Measurements from ENCODE around the gene KLHDC8A.
"Not testable (repeated sequence)": the region's sequence is repeated elsewhere in the genome, so short reads cannot be mapped to it uniquely, and the experiment has no call there.

Gene KLHDC8A

DNA sequence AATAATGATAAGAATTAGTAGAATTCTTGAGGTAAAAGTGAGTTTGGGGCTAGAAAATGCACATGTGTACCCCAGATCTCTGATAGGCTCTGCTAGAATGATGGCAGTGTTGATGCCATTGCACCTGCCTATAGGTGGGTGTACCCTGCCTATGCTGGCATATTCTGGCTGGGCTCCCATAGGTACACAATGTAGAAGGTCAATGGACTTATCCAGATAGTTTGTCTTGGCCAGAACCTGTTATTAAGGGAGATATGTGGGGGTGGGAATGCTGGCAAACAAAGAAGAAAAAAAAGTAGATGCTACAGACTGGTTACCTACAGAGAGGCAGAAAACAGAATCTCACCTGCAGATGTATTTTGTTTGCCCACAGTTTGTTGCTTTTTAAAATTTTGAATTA is 14.1 kb upstream of the KLHDC8A start:
- DNase-seq: no peak

DNA sequence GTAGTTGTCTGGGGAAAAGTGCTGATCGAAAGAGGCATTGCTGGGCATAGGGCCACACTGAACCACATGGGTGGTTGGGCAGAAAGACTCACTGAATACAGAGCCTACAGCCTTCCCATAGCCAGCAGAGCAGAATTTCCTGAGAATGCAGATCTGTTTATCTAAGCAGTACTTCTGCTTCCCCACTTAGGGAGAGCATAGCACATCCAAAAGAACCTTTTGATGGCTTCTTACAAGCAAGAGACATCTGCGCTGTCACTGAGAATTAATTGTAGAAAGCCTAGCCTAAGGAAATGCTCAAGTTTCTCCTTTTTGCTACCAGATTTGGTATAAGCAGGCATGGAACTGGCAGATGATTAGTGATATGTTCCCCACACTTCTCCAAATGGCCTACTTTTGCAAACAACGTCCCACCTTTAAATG is 13.0 kb upstream of the KLHDC8A start:
- DNase-seq: no peak

DNA sequence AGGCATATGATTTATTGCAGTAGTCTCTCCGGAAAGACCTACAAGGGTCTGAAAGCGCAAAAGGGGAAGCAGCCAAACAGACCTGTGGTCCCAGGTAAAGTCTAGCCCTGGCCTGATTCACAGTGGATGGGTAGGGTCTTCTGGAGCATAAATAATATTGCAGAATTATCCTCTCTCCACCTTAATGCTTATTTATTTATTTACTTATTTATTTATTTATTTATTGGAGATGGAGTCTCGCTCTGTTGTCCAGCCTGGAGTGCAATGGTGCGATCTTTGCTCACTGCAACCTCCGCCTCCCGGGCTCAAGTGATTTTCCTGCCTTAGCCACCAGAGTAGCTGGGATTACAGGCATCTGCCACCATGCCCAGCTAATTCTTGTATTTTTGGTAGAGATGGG is 11.8 kb upstream of the KLHDC8A start:
- DNase-seq: no peak

DNA sequence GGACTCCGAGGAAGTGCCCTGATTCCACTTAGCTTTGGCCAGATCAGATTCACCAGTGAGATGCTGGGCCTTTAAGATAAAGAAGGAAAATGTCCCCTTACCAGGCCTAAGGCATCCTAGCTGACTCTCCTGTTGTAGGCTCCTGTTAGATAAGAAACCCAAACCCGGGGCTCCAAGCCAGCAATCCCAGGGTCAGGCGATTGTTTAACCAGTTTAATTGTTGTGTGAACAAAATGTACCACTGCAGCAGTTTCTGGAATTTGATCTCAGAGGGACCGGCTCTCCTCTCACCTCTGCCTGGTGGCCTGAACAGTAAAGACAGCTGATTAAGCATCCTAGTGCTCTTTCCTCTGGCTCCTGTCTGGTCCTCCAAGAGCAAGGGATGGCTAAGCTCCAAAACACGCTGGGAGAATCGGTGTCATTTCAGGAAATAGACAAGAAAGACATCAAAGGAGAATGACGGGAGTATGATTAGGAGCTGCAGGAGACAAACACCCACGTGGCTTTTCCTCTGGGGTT is 9.3 kb upstream of the KLHDC8A start:
- no peak for DNase-seq

DNA sequence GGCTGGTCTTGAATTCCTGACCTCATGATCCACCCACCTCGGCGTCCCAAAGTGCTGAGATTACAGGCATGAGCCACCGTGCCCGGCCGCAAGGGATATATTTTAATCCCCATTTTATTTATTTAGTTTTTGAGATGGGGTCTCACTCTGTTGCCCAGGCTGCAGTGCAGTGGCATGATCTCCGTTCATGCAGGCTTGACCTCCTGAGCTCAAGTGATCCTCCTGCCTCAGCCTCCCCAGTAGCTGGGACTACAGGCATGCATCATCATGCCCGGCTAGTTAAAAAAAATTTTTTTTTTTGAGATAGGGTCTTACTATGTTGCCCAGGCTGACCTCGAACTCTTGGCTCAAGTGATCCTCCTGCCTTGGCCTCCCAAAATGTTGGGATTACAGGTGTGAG is 8.4 kb upstream of the KLHDC8A start:
- DNase-seq: not testable (repeated sequence)

DNA sequence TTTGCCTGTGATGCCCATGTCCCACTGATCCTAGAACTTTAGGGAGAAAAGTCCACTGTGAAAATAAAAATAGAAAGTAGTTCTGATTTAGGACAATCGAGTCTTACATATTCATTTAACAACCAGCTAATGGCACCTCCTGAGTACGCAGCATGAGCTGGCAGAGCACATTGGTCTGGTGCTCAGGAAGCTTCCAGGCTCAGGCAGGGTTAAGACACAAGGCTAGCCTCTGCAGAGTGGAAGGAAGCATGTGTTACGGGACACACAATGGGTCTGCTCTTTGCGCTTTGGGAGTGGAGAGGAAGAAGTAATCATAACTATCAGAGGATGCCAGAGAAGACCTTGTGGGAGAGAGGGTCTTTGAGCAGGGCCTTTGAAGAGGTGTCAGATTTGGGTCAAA is 4.2 kb upstream of the KLHDC8A start:
- no peak for DNase-seq

DNA sequence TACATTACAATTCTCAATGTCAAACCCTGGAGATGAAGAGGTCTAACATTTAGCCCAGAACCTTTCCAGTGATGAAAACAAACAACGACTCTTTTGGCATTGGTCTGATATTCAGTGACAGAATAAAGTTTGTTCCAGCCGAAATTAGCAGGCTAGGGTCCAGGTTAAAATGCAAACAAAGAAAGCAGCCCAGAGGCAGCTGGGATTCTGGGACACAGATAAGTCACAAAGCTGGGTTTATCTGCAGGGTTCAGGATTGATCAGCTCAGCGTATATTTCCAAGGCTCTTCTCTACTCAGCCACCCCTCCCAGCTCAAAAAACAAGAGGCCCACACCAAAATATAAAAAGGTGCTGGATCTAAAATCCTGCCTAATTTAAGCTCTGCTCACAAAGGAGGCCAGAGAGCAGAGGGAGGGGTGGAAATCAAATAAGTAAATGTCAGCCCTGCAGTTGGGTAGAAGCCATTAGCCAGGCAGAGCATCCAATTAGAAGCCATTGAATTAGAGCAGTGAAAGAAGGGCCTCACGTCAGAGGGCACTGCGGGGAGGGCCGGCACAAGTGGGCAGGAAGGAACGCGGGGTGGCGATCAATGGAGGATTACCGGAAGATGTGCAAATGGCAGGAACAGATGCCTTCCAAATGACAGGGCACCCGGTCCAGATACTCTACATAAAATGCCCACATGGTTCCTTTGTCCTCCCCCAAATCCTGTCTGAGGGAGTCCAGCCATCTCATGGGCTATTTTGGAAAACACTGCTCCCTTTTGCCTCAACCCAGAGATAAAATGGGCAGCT is 3.2 kb upstream of the KLHDC8A start:
- DNase-seq: no peak

DNA sequence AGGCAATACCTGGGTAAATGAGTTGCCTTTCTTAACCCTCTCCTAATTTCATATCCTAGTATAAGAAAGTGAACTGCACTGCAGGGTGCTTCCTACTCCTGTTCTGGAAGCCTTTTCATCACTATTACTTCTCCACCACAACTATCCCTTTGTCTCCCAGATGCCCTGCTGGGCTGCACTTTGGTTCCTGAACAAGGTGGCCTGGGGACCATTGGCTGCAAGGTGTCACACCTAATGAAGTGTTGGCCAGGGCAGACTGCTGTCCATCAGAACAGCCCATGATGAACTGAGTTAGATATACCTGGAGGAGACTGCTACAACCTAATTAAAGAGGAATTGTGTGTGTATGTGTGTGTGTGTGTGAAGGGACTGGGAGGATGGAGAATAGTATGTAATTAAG is 1.9 kb upstream of the KLHDC8A start:
- no peak for DNase-seq

DNA sequence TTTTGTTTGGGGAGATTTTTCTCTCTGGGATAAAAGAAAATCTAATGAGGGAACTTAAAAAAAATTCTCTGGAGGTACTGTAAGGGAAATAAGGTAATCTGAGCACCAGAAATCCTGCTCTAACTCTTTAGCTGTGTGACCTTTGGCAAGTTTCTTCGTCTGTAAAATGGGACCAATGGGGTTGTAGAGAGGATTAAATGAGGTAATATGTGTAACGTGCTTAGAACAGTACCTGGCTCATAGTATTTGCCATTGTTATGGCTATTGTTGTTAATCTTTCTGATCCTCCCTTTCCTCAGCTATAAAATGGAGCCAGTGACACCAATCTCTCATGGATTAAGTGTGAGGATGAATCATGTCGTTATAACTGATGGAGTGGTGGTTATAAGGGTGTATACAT is 845 bp upstream of the KLHDC8A start:
- no peak for DNase-seq

DNA sequence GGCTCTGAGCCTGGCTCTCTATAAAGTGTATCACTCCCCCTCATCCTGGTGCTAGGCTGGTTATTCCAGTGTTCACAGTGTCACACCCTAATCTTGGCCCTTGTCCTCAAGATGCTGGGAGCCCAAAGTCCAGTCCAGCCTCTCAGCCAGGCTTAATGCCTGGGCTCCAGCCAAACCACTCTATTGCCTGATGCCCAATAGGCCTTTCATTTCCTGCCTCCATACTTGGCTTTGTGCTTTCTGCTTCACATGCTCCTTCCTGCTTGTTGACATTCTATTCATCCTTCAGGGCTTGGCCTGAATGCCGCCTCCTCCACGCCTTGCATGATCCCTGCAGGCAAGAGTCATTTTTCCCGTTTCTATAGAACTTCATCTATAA is 1.7 kb downstream of the KLHDC8A start:
- no peak for DNase-seq

DNA sequence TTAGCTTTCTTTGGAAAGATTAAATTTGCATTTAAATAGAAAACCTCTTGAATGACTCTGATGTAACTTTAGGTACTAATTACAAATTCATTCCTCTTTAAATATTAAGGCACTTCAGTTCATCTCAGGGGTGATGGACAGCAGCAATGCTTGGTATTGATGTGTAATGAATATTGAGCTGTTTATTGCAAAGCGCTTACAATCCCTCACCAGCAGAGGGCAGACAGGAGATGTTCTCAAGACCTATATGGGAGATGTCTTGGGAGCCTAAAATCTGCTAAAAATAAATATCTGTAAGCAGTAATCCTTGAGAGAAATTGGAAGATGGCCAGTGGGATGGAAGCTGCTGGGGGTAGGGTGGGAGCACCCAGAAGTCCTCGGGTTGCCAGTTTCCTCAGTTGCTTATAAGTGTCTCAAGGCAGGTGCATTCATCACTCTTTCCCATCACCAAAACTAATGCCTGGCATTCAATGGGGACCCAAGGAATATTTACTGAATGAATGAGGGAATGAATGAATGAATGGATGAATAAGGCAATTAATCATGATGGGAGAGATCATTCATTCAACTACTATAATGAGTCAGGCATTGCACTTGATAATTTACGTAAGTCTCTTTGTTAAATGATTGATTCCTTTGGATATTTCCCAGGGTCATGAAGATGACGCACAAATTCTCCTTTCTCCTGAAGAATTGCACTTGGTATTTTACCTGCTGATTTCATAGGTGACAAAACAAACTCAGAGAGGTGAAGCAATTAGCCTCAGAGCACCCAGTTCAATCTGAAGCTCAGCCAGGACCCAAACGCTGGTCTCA is 2.3 kb downstream of the KLHDC8A start:
- peak; percentile 57 for DNase-seq

DNA sequence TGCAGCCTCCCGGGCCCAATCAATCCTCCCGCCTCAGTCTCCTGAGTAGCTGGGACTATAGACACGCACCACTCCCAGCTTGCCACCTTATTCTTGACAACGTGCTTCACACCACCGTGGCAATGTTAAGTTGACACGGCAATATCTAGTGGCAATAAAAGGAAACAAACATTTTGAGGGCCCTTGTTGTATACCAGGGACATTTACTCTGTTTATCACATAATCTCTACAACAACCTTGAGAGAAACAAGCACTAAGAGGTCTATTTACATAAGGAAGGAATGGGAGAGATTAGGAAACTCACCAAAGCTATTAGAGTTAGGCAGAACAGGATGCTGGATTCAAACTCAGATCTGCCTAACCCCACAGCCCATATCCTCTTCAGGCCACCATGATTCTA is 3.1 kb downstream of the KLHDC8A start:
- no peak for DNase-seq

DNA sequence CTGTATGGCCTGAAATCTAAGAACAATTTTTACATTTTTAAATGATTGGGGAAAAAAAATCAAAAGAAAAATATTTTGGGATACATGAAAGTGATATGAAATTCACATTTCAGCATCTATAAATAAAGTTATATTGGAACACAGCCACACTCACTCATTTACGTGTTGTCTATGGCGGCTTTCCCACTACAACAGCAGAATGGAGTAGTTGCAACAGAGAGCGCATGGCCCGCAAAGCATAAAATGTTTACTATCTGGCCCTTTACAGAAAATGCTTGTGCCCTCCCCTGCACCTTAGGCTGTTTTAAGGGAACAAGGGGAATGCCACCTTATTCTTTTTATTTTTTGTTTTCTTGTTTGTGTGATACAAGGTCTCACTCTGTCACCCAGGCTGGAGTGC is 3.5 kb downstream of the KLHDC8A start:
- no peak for DNase-seq

DNA sequence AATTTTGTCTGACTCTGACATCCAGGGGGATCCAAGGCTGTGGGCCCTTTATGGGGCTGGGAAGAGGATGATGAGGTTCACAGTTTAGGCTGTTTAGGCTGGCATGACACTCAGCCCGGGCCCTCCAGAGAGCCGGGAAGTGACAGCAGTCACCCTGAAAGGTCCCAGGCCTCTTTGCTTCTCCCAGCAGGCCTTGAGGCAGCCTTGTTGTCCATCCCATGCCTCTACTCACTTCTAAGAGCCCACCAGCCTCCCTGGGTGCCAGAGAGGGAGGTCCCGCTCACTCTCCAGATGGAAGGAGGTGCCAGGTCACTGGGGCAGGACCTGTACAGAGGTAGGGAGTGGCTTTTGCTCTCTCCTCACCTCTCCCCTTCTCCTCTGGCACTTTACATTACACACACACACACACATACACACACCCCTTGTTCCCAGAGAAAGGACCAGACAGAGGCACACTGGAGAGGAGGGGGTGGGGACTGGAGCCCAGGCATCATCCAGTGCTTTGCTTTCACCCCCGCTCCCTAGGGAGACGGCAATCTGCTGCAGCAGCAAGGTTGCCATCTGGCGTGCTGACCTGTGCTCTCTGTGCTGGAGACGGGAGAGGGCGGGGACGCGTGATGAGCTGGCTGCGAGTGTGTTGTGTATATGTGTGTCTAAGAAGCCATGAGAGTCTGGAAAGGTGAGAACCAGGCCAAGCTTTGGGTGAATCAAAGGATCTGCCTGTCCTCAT is 4.6 kb downstream of the KLHDC8A start:
- no peak for DNase-seq

DNA sequence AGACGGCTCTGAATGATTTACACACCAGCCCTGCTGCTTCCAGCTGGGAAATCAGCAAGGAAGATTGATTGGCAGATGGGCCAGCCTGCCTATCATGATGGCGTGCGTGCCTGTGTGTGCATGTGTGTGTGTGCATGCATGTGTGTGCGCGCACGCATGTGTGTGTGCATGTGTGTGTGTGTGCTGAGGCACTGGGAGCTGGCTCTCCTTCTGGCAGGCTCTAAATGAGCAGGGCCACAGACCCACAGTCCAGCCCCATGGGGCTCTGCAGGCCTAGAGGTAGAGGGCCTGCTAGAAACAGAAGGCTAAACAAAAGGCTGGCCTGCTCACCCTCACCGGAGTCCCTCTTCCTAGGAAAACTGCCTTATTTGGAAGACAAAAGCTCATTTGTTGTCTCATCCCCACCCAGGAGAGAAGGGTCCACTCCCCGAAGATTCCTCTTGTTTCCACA is 6.0 kb downstream of the KLHDC8A start:
- DNase-seq: no peak

DNA sequence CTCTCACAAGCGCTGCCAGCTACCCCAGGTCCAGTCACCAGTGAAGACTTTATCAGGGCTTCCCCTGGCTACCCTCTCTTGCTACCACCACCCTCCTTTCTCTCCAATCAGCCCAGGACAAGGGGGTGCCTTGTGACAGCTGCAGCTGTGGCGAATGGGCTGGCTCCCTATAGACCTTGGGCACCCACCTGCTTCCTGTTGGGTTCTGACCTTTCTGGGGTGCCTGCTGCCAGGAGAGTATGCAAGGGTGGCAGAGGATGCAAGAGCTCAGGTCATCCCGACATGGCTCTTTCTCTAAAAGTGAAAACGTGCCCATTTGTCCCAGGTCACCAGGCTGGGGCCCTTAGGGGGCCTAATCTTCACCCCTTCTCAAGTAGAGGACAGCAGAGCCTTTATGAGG is 6.6 kb downstream of the KLHDC8A start:
- no peak for DNase-seq

DNA sequence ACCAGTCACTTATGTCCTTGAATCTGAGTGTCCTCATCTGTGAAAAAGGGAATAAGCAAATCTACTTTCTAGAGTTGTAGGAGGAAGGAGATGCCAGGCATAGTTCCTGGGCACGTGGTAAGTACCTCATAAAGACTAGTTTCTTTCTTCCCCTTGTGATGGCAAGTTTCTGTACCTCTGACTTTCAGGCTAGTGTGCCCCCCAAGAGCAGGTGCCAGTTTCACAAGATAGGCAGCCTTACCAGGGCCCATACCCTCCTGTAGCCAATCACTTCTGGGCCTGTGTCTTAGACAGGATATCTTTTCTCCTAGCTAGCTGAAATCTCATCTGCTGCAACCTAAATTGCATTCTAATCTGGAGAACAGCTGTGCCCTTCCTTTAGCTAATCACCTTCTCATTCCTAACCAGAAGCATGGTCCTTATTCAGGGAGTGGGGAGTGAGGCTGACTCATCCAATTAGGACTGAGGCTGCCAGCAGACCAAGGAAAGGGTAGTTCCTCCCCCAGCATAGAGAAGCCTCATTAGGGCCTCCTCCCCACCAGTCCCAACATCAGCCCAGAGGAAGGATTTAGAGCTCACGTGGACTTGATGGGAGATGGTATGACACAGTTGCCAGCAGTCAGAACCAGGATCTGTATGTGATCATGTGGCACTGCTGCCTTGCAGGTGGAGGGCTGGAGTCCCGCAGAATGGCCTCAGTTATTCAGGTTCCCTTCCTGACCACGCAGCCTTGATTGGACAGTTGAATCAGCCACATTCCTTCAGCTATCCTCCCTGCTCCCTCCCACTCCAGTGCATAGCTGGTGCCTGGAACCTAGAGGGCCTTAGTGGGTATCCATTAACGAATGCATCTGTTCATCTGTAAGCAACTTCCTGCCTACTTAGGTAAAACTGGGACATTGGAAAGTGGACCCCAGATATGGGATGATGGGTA is 7.9 kb downstream of the KLHDC8A start:
- no peak for DNase-seq

DNA sequence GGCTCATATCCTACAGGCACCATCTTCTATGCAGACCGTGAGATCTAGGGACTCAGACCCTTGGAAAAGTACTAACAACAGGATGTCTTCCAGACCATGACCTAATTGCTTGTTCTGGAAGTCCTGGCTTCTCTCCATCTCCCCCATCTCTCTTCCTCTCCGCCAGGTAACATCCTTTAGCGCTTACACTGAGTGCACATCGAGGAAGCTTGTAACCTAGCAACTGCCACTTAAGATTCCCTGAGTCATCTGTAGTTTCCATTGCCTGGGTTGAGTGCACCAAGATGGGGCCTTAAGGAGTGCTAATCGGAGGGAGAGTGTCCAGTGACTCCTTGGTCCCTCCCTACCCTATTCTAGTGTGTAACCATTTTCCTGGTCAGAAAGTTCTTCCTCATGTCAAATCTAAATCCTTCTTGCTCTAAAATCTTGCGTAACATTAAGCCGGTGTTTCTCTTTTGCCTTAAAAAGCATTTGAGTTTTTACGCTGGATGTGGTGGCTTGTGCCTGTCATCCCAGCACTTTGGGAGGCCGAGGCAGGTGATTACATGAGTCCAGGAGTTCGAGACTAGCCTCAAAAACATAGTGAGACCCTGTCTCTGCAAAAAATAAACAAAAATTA is 9.7 kb downstream of the KLHDC8A start:
- DNase-seq: no peak

DNA sequence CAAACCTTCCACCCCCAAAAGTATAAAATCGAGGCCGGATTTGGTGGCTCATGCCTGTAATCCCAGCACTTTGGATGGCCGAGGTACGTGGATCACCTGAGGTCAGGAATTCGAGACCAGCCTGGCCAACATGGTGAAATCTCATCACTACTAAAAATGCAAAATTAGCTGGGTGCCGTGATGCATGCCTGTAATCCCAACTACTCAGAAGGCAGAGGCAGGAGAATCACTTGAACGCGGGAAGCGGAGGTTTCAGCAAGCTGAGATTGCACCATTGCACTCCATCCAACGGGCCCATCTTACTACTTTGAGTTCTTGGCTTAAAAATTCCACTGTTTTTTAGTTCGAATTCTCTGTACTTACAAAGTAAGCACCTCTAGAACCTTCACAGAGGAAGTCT is 11.0 kb downstream of the KLHDC8A start:
- DNase-seq: no peak

DNA sequence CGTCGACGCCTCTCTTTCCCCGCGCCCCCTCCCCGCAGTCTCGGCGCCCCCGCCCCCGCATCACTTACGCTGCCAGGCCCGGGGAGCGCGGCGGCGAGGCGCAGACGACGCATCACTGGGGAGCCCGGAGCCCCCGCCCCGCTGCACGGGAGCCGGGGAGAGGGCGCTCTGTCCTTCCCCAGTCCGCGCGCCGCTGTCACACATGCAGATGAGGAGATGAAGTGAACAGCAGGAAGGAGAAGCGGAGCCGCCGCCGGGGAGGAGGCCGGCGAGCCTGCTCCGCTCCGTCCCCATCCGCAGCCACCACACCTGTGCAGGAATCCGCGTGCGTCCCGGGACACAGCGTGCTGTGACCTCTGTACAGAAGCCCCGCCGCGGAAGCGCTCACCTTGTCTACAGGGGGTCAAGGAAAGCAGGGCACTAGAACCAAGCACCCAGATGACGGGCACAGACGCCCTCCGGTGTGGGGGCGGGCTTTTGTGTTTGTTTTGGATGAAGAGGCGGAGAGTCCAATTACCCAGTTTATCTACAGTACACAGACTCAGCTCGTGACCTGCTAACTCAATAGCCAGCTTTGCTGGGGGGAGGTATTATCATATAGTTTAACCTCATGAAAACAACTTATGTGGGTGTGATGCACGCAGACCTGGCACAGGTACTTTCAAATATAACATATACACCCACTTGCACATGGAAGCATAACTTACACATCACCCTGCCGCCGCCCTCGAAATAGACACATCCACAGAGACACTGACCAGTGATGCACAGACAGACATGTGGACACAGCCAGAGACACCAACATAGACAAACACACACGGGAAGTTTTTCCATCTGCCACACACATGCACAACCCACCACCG is 12.4 kb downstream of the KLHDC8A start:
- no peak for DNase-seq
